Esophagus muscularis mucosa (tissue), 3 donors: ENCODE measurements around the gene PDGFC.

ENCODE experiments used
- POLR2A ChIP-seq: fragments of 450-650 bp; IDR thresholded peaks from one replicate; pipeline ENCODE4 v1.6.1; 2017; ENCODE audit warnings: antibody characterized with exemption, moderate library complexity, mild to moderate bottlenecking, low read depth
- POLR2AphosphoS5 ChIP-seq, 2 donors: sonication (generic); formaldehyde crosslinking; IDR thresholded peaks; one replicate each; pipeline ENCODE4 v1.6.1; 2017; ENCODE audit warnings: antibody characterized with exemption in 2 of 2
- TF ChIP-seq, protein P1 (sequence below), 3 experiments: fragments of 200-600 bp in 2 of 3; fragments of 450-650 bp in 1 of 3; sonication (generic) in 2 of 3; IDR thresholded peaks; one replicate each; pipeline ENCODE4 v1.5.1; 2017 to 2019; ENCODE audit warnings: antibody characterized with exemption in 3 of 3, mild to moderate bottlenecking in 2 of 3, moderate library complexity in 1 of 3

DNA sequence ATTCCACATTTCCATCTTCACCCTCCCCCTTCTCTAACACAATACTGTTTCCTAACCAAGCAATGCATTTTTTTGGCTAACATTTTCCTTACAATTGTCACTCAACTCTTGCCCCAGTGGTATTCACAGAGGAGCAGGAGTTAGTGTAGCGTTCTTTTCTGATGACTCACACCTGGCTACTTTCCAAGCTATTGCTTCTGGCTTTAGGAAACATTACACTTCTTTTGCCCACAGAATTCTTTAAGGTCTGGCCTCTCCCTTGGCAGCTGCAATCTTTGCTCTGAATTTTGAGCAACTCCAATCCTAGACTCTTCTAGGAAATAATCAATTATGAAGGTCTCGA, 27.5 kb upstream of the PDGFC start:
- peak in 1 of 2 donors; percentile 41 for TF ChIP-seq POLR2AphosphoS5 (IDR thresholded peaks at IDR 0.05)
- TF ChIP-seq POLR2A = no peak
- TF ChIP-seq, protein P1, sequence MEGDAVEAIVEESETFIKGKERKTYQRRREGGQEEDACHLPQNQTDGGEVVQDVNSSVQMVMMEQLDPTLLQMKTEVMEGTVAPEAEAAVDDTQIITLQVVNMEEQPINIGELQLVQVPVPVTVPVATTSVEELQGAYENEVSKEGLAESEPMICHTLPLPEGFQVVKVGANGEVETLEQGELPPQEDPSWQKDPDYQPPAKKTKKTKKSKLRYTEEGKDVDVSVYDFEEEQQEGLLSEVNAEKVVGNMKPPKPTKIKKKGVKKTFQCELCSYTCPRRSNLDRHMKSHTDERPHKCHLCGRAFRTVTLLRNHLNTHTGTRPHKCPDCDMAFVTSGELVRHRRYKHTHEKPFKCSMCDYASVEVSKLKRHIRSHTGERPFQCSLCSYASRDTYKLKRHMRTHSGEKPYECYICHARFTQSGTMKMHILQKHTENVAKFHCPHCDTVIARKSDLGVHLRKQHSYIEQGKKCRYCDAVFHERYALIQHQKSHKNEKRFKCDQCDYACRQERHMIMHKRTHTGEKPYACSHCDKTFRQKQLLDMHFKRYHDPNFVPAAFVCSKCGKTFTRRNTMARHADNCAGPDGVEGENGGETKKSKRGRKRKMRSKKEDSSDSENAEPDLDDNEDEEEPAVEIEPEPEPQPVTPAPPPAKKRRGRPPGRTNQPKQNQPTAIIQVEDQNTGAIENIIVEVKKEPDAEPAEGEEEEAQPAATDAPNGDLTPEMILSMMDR (IDR thresholded peaks at IDR 0.05) = no peak
